ENCODE measurements around the gene ARSD.
A peak's percentile ranks its signal among the peaks of the same experiment; 100 is the strongest.

Gene ARSD

DNA sequence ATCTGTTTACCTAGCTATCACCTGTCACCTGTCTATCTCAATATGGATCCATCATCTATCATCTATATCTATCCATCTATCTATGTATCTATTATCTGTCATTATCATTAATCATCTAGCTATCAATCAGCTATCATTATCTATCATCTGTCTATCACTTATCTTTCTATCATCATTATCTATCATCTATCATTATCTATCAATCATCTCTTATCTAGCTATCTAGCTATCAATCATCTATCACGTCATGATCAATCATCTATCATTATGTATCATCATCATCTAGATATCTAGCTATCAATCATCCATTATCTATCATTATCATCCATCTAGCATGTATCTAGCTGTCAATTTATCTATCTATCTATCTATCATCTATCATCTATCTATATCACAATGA is 7.9 kb downstream of the ARSD start:
- no peak for DNase-seq (ENCODE audit: extremely low read depth, low read depth)
- no peak overlapping the region for H3K4me3 ChIP-seq (replicated peaks; ENCODE audit: low read depth, low read length)
- TF ChIP-seq, protein P1, sequence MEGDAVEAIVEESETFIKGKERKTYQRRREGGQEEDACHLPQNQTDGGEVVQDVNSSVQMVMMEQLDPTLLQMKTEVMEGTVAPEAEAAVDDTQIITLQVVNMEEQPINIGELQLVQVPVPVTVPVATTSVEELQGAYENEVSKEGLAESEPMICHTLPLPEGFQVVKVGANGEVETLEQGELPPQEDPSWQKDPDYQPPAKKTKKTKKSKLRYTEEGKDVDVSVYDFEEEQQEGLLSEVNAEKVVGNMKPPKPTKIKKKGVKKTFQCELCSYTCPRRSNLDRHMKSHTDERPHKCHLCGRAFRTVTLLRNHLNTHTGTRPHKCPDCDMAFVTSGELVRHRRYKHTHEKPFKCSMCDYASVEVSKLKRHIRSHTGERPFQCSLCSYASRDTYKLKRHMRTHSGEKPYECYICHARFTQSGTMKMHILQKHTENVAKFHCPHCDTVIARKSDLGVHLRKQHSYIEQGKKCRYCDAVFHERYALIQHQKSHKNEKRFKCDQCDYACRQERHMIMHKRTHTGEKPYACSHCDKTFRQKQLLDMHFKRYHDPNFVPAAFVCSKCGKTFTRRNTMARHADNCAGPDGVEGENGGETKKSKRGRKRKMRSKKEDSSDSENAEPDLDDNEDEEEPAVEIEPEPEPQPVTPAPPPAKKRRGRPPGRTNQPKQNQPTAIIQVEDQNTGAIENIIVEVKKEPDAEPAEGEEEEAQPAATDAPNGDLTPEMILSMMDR (IDR thresholded peaks at IDR 0.05; ENCODE audit: low read depth, low read length, missing control alignments): no peak

DNA sequence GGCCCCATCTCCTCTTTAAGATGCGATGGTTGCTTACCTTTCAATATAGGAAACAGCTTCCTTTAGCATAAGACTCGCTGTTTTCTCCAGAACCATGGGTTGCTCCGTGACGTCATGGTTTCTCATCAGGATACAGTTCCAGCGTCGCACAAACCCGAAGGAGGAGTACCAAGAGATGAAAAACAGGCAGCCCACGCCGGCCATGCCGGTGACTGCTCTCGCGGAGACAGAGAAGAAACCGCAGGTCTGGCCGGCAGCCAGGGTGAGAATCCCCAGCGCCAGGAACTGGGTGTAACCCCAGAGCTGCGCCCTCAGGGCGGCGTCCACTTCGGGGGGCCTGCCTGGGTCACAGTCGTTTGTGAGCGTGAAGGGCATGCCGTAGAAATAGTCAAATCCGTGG is 11.4 kb downstream of the ARSD start:
- DNase-seq (ENCODE audit: extremely low read depth, low read depth): no peak
- H3K4me3 ChIP-seq (replicated peaks; ENCODE audit: low read depth, low read length): no peak overlapping the region
- TF ChIP-seq, protein P1 (IDR thresholded peaks at IDR 0.05; ENCODE audit: low read depth, low read length, missing control alignments): no peak

DNA sequence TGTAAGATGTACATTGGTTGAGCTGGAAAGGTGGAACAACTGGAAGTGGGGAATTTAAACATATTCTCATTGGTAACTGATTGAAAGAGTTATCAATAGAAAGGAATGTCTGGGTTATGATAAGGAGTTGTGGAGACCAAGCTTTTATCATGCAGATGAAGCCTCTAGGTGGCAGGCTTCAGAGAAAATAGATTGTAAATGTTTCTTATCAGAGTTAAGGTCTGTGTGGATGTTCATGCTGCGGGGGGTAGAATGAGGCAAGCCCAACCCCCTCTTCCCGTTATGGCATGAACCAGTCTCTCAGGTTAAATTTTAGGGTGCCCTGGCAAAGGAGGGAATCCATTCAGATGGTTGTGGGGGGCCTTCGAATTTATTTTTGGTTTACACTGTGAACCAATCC is 16.0 kb downstream of the ARSD start:
- H3K4me3 ChIP-seq (replicated peaks; ENCODE audit: low read depth, low read length): no peak overlapping the region
- no peak for DNase-seq (ENCODE audit: extremely low read depth, low read depth)

DNA sequence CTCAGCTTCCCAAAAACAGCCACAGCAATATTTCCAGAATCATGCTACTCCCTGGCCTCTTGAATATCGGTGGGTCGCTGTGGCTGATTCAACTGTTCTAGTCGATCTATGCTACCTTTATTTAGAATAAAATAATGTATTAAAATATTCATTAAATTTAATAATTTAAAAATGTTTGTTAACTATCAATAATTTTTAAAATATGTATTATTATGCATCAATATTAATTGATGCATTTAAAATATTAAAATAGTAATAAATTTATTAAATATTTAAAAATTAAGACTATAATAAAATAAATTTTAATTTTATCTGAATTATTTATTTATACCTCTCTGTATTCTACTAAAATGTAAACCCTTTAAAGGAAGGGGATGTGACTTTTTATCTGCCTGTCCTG is 19.0 kb downstream of the ARSD start:
- TF ChIP-seq, protein P1 (IDR thresholded peaks at IDR 0.05; ENCODE audit: low read depth, low read length, missing control alignments): no peak
- no peak overlapping the region for H3K4me3 ChIP-seq (replicated peaks; ENCODE audit: low read depth, low read length)
- DNase-seq (ENCODE audit: extremely low read depth, low read depth): no peak

More for the DNA sequence above, 16.0 kb downstream of the ARSD start:
- TF ChIP-seq, protein P1 (IDR thresholded peaks at IDR 0.05; ENCODE audit: low read depth, low read length, missing control alignments): peak; percentile 8

DNA sequence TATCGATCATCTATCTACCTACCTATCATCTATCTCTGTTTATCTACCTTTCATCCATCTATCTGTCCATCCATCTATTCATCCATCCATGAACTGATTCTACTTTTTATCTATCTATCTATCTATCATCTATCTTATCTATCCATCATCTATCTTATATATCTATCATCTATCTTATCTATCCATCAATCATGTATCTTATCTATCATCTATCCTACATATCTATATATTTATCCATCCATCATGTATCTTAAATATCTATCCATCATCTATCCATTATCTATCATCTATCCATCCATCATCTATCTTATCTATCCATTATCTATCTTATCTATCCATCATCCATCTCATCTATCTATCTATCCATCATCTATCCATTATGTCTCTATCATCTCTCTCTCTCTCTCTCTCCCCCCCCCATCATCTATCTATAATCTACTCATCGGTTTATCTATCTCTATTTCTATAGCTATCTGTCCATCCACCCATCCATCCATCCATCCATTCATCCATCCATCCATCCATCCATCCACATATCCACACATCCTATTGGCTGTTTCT is 20.9 kb downstream of the ARSD start:
- no peak overlapping the region for H3K4me3 ChIP-seq (replicated peaks; ENCODE audit: low read depth, low read length)
- DNase-seq (ENCODE audit: extremely low read depth, low read depth): no peak
- TF ChIP-seq, protein P1 (IDR thresholded peaks at IDR 0.05; ENCODE audit: low read depth, low read length, missing control alignments): no peak

DNA sequence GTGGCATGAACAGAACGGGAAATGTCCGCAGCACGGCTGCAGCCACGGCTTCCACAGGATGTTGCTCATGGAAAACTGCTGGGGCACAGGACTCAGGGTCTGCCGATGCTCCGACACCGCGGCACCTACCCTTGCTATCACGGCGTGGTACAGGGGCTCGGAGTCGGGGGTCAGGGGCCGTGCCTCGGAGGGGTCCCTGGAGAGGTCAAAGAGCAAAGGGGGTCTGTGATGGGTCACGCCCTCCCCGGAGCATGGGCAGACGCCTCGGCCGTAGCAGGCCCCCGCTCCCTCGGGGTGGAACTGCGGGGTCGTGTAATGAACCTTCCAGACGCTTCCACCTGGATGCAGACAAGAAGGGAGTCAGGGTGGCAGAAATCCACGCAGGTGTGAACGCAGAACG is 21.8 kb downstream of the ARSD start:
- TF ChIP-seq, protein P1 (IDR thresholded peaks at IDR 0.05; ENCODE audit: low read depth, low read length, missing control alignments): no peak
- DNase-seq (ENCODE audit: extremely low read depth, low read depth): no peak

DNA sequence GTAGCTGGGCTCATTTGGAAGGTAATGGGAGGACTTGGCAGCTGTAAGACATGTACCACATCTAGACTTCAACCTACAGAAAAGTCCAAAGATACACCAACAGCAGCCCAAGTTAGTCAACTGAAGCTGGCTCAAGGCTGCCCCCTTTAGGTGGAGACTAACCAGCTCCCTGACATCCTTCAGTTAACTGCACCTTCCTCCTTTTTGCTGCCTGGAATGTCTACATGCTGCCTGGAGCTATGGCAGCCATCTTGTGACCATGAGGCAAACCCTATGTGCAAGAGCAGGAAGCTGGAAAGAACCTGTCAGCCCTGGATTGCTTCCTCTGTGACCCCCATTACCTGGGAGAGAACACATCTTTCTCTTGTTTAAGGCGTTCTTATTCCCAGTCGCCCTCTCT is 25.8 kb downstream of the ARSD start:
- no peak overlapping the region for H3K4me3 ChIP-seq (replicated peaks; ENCODE audit: low read depth, low read length)
- TF ChIP-seq, protein P1 (IDR thresholded peaks at IDR 0.05; ENCODE audit: low read depth, low read length, missing control alignments): no peak
- no peak for DNase-seq (ENCODE audit: extremely low read depth, low read depth)

More for the DNA sequence above, 21.8 kb downstream of the ARSD start:
- H3K4me3 ChIP-seq (replicated peaks; ENCODE audit: low read depth, low read length): no peak overlapping the region
